SK-N-SH treated with all-trans-retinoic acid at 6 μM for 48 hours (cell line): ENCODE measurements around the gene PTBP1.

ENCODE experiments used
- ATAC-seq: fragments of 200-7000 bp; cut with Tn5 transposase; 3 replicates; pipeline ENCODE4 v1.9.1; 2020; ENCODE audit warnings: mild to moderate bottlenecking, moderate library complexity
- ARNTL ChIP-seq: fragments of 450-650 bp; formaldehyde crosslinking; IDR thresholded peaks from 2 replicates; pipeline ENCODE4 v1.5.0; 2020; ENCODE audit warnings: low read depth, mild to moderate bottlenecking, moderate library complexity, borderline replicate concordance
- BACH2 ChIP-seq: fragments of 250-450 bp; sonication (Bioruptor Pico); IDR thresholded peaks from 2 replicates; pipeline ENCODE4 v1.9.0; 2021; ENCODE audit warnings: mild to moderate bottlenecking, borderline replicate concordance
- CSDC2 ChIP-seq: fragments of 250-450 bp; sonication (Bioruptor Pico); IDR thresholded peaks from 2 replicates; pipeline ENCODE4 v1.5.0; 2020; ENCODE audit warnings: mild to moderate bottlenecking, moderate library complexity
- CSRNP3 ChIP-seq: fragments of 250-450 bp; sonication (Bioruptor Pico); IDR thresholded peaks from 2 replicates; pipeline ENCODE4 v1.5.1; 2021; ENCODE audit warnings: mild to moderate bottlenecking, moderate library complexity
- ESRRG ChIP-seq: fragments of 250-450 bp; sonication (Bioruptor Pico); IDR thresholded peaks from 2 replicates; pipeline ENCODE4 v1.6.1; 2021; ENCODE audit warnings: mild to moderate bottlenecking
- GLIS3 ChIP-seq: fragments of 250-450 bp; sonication (Bioruptor Pico); IDR thresholded peaks from 2 replicates; pipeline ENCODE4 v1.5.0; 2020; ENCODE audit warnings: mild to moderate bottlenecking, moderate library complexity
- ISL1 ChIP-seq: fragments of 250-450 bp; sonication (Bioruptor Pico); IDR thresholded peaks from 2 replicates; pipeline ENCODE4 v2.1.2; 2022; ENCODE audit warnings: mild to moderate bottlenecking, moderate library complexity
- OSR1 ChIP-seq: fragments of 250-450 bp; sonication (Bioruptor Pico); IDR thresholded peaks from 2 replicates; pipeline ENCODE4 v1.8.0; 2022; ENCODE audit warnings: moderate library complexity, mild to moderate bottlenecking, inconsistent platforms
- POU6F1 ChIP-seq: fragments of 250-450 bp; sonication (Bioruptor Pico); IDR thresholded peaks from 2 replicates; pipeline ENCODE4 v1.8.0; 2021; ENCODE audit warnings: low read depth, mild to moderate bottlenecking, moderate library complexity, borderline replicate concordance
- PPARA ChIP-seq: fragments of 250-450 bp; sonication (Bioruptor Pico); IDR thresholded peaks from 2 replicates; pipeline ENCODE4 v1.5.0; 2020; ENCODE audit warnings: mild to moderate bottlenecking, borderline replicate concordance
- RARB ChIP-seq: fragments of 250-450 bp; sonication (Bioruptor Pico); IDR thresholded peaks from 2 replicates; pipeline ENCODE4 v1.8.0; 2021; ENCODE audit warnings: mild to moderate bottlenecking, moderate library complexity
- TOX ChIP-seq: fragments of 250-450 bp; sonication (Bioruptor Pico); IDR thresholded peaks from 2 replicates; pipeline ENCODE4 v1.8.0; 2021; ENCODE audit warnings: mild to moderate bottlenecking, moderate library complexity, borderline replicate concordance
- TSHZ2 ChIP-seq: fragments of 250-450 bp; sonication (Bioruptor Pico); IDR thresholded peaks from 2 replicates; pipeline ENCODE4 v1.5.0; 2020; ENCODE audit warnings: mild to moderate bottlenecking, moderate library complexity
- ZC3H10 ChIP-seq: fragments of 250-450 bp; sonication (Bioruptor Pico); IDR thresholded peaks from 2 replicates; pipeline ENCODE4 v1.5.1; 2021; ENCODE audit warnings: mild to moderate bottlenecking, moderate library complexity
- ZFP30 ChIP-seq: fragments of 450-650 bp; formaldehyde crosslinking; IDR thresholded peaks from 2 replicates; pipeline ENCODE4 v1.5.0; 2022; ENCODE audit warnings: mild to moderate bottlenecking, moderate library complexity
- ZNF565 ChIP-seq: fragments of 450-650 bp; formaldehyde crosslinking; conservative IDR thresholded peaks from 2 replicates; pipeline ENCODE4 v1.5.0; 2020; ENCODE audit warnings: low read depth, mild to moderate bottlenecking, moderate library complexity
- ZNF70 ChIP-seq: fragments of 450-650 bp; formaldehyde crosslinking; IDR thresholded peaks from 2 replicates; pipeline ENCODE4 v1.5.0; 2020; ENCODE audit warnings: mild to moderate bottlenecking, moderate library complexity
- ZNF8 ChIP-seq: fragments of 450-650 bp; formaldehyde crosslinking; IDR thresholded peaks from 2 replicates; pipeline ENCODE4 v1.5.0; 2020; ENCODE audit warnings: mild to moderate bottlenecking, moderate library complexity
- TF ChIP-seq, protein P1 (sequence below): fragments of 250-450 bp; sonication (Bioruptor Pico); IDR thresholded peaks from 2 replicates; pipeline ENCODE4 v1.5.1; 2020; ENCODE audit warnings: low read depth, mild to moderate bottlenecking, moderate library complexity

Gene PTBP1

DNA sequence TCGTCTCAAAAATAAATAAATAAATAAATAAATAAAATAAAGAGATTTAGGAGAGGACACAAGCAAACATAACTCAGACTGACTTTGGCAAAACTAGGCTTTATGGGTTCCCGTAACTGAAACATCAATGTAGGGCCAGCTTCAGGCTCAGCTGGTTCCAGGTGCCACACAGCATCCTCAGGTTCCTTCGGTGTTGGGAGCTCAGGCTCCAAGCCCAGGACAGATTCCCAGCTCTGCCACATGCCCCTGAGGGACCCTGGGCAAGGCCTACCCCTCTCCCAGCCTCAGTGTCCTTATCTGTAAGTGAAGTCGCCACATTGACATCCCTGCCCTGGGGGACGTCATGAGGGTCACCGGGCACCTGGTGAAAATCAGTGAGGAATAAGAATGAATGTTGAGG is 27.6 kb upstream of the PTBP1 start:
- TF ChIP-seq ISL1 (CRISPR knock-in tag) (no peak), GLIS3 (CRISPR knock-in tag) (no peak), ZC3H10 (CRISPR knock-in tag) (no peak), OSR1 (CRISPR knock-in tag) (no peak), ZFP30 (CRISPR knock-in tag) (no peak), BACH2 (CRISPR knock-in tag) (no peak), ESRRG (no peak), ZNF565 (CRISPR knock-in tag) (no peak), ZNF8 (CRISPR knock-in tag) (no peak), TSHZ2 (no peak), RARB (CRISPR knock-in tag) (no peak), CSDC2 (no peak), TOX (no peak)
- ATAC-seq: no peak

DNA sequence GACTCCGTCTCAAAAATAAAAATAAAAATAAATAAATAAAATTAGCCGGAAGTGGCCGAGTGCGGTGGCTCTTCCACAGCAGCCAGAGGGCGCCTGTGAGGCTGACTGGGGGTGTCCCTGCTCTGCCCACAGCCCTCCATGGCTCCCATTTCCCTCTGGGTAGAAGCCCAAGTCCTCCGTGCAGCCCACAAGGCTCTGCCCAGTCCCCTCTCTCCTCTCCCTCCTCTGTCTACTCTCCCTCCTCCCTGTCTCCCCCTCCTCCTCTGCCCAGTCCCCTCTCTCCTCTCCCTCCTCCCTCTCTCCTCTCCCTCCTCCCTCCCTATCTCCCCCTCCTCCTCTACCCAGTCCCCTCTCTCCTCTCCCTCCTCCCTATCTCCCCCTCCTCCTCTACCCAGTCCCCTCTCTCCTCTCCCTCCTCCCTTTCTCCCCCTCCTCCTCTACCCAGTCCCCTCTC is 25.9 kb upstream of the PTBP1 start:
- peak; percentile 66 for ATAC-seq
- no peak for TF ChIP-seq ZNF8 (CRISPR knock-in tag)
- TF ChIP-seq, protein P1, sequence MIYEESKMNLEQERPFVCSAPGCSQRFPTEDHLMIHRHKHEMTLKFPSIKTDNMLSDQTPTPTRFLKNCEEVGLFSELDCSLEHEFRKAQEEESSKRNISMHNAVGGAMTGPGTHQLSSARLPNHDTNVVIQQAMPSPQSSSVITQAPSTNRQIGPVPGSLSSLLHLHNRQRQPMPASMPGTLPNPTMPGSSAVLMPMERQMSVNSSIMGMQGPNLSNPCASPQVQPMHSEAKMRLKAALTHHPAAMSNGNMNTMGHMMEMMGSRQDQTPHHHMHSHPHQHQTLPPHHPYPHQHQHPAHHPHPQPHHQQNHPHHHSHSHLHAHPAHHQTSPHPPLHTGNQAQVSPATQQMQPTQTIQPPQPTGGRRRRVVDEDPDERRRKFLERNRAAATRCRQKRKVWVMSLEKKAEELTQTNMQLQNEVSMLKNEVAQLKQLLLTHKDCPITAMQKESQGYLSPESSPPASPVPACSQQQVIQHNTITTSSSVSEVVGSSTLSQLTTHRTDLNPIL: no peak
- TF ChIP-seq POU6F1: no peak
- TF ChIP-seq GLIS3 (CRISPR knock-in tag): no peak
- no peak for TF ChIP-seq RARB (CRISPR knock-in tag)

DNA sequence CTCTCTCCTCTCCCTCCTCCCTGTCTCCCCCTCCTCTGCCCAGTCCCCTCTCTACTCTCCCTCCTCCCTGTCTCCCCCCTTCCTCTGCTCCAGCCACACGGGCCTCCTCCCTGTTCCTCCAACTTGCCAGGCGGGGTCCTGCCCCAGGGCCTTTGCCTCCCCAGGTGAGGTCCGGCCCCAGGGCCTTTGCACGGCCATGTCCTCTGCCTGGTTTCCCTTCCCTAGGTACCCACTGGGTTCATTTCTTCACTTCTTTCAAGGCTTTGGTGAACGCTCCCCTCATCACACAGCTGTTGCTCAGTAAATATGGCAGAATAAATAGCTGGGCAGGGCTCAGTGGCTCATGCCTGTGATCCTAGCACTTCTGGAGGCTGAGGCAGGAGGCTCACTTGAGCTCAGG is 25.2 kb upstream of the PTBP1 start:
- no peak for TF ChIP-seq ZNF70 (CRISPR knock-in tag)
- TF ChIP-seq ARNTL: no peak
- TF ChIP-seq ZNF8 (CRISPR knock-in tag): no peak
- no peak for TF ChIP-seq BACH2 (CRISPR knock-in tag)
- no peak for ATAC-seq

- TF ChIP-seq CSRNP3 (CRISPR knock-in tag) (no peak), ZNF70 (CRISPR knock-in tag) (no peak), ARNTL (no peak), ZFP30 (CRISPR knock-in tag) (no peak), ZC3H10 (CRISPR knock-in tag) (no peak)
Observed at GRCh38 chr19:772730-773436, 24.4 kb upstream of the PTBP1 start.

DNA sequence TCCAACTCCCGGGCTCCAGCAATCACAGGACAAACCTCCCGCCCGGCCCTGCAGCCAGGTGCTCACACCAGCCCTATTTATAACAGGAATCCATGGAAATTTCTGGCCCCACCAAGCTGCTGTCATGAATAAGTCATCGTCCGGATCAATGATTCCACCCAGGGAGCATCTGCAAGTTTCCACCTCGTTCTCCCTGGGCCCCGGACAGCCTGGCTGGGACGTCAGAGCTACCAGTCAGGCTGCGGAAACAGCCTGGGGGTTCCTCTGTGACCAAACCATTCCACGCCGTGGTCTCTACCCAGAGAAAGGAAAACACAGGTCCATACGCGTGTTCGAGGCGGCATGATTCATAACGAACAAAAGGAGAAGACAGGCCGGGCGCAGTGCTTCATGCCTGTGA is 20.7 kb upstream of the PTBP1 start:
- TF ChIP-seq ZNF565 (CRISPR knock-in tag) (no peak), ZNF70 (CRISPR knock-in tag) (no peak), PPARA (CRISPR knock-in tag) (no peak), TOX (no peak), OSR1 (CRISPR knock-in tag) (no peak)
- no peak for ATAC-seq

More at GRCh38 chr19:772730-773436, 24.4 kb upstream of the PTBP1 start:
- ATAC-seq: peak; percentile 8; the same call in 2 of the 3 replicates
